HAP-1 (cell line): Measurements from ENCODE around the gene NUP62.
"Not testable (repeated sequence)": the region's sequence is repeated elsewhere in the genome, so short reads cannot be mapped to it uniquely, and the experiment has no call there.

Experiments used
- DNase-seq, 2 experiments: peaks; one replicate each; pipeline ENCODE4 v3.0.0-alpha.2; 2016 to 2020; ENCODE audit warnings: low spot score in 2 of 2
- H3K27me3 ChIP-seq: fragments of 250-450 bp; sonication (Bioruptor Pico); 2 replicates; pipeline ENCODE4 v1.5.1; 2020; ENCODE audit warnings: low read depth, mild to moderate bottlenecking, moderate library complexity
- H3K36me3 ChIP-seq: fragments of 250-450 bp; sonication (Bioruptor Pico); replicated peaks from 2 replicates; pipeline ENCODE4 v1.5.1; 2020; ENCODE audit warnings: mild to moderate bottlenecking
- H3K4me1 ChIP-seq: fragments of 250-450 bp; sonication (Bioruptor Pico); 2 replicates; pipeline ENCODE4 v1.5.1; 2020; ENCODE audit warnings: mild to moderate bottlenecking
- H3K4me3 ChIP-seq: fragments of 250-450 bp; sonication (Bioruptor Pico); 2 replicates; pipeline ENCODE4 v1.5.1; 2020; ENCODE audit warnings: mild to moderate bottlenecking, moderate library complexity
- H3K9me3 ChIP-seq: fragments of 250-450 bp; sonication (Bioruptor Pico); 2 replicates; pipeline ENCODE4 v1.5.1; 2020; ENCODE audit warnings: mild to moderate bottlenecking, moderate library complexity
- in situ Hi-C: fragments of 300-500 bp; cut with MboI; formaldehyde crosslinking; loops from 3 replicates; pipeline ENCODE4 v1.14.3; 2020; ENCODE audit warnings: low sequenced_read_pairs, inconsistent platforms, mixed read lengths

The NUP62 gene

DNA sequence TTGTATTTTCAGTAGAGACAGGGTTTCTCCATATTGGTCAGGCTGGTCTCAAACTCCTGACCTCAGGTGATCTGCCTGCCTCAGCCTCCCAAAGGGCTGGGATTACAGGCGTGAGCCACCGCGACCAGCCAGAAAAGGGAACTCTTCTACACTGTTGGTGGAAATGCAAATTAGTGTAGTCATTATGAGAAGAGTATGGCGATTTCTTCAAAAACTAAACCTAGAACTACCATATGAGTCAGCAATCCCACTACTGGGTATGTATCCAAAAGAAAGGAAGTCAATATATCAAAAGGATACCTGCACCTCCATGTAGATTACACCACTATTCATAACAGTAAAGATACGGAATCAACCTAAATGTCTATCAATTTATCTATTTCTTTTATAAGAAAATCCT lies 15.3 kb upstream of the NUP62 start:
- DNase-seq, in situ Hi-C loops, H3K36me3 ChIP-seq, H3K4me3 ChIP-seq, H3K9me3 ChIP-seq, H3K4me1 ChIP-seq: not testable (repeated sequence)
- H3K27me3 ChIP-seq = peaks cover 14% of the 10 kb centered on the region; the same call in 1 of the 2 replicates

- Histone ChIP-seq H3K27me3 (peaks cover 14% of the 10 kb centered on the region; the same call in 1 of the 2 replicates), H3K4me1 (peaks cover 3% of the 10 kb centered on the region), H3K4me3 (no peak overlapping the region), H3K36me3 (no peaks in the 10 kb centered on the region), H3K9me3 (no peaks in the 10 kb centered on the region)
- DNase-seq = no peak
- in situ Hi-C loops = no loop called here
Observed at GRCh38 chr19:49940482-49940791, 11.1 kb upstream of the NUP62 start.

DNA sequence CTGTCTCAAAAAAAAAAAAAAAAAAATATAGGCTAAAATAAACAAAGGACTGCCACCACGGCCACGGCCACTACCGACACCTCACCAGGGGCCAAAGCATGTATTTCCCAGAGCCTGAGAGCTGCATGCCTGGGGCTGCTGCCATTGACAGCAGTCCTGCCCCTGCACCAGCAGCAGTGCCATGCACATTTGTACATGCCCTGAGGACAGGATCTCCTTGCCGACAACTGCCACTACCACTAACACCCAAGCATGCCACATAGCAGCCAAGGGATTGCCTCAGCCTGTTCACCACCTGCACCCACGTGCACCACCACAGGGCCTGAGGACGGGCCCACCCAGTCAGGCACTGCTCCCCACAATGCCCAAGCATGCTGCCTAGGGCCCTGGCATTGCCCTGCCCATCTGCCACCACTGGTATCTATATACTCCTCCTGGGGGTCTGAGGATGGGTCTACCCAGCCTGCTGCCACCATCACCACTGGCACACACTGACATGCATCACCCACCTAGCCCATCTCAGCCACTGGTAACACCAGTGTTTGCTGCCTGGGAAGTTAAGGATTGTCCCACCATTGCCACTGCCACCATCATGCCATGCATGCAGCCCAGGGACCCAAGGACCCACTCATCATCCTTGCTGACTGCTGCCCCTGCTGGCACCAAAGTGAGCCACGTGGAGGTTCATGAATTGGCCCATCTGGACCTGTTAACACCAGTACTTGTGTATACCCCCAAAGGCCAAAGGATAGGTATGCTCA lies 10.6 kb upstream of the NUP62 start:
- in situ Hi-C loops = loop anchor here (5.0 kb wide), 1 partner anchor 42 kb away; no protein-coding TSS in a partner anchor
- Histone ChIP-seq H3K4me1 (peaks cover 3% of the 10 kb centered on the region), H3K36me3 (no peaks in the 10 kb centered on the region), H3K27me3 (peaks cover 14% of the 10 kb centered on the region; the same call in 1 of the 2 replicates), H3K4me3 (no peak overlapping the region), H3K9me3 (no peaks in the 10 kb centered on the region)
- no peak for DNase-seq

DNA sequence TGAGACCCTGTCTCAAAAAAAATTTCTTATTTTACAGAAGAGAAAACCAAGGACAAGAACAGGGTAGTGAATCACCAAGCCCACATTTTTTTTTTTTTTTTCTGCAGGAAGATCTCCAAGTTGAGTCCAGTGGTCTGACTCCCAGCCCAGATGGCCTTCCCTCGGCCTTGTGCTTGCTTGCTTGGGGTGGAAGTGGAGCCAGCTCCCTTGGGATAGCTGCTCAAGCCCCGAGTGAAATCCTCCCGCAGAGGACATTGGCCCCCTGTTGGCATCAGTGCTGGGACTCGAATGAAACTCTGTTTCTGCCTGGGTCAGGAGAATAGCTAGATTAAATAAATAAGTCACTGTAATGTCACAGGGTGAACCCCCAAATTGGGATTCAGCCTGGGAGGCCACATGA lies 9.4 kb upstream of the NUP62 start:
- in situ Hi-C loops = loop anchor here (5.0 kb wide), 1 partner anchor 44 kb away; no protein-coding TSS in a partner anchor
- no peaks in the 10 kb centered on the region for H3K36me3 ChIP-seq
- H3K27me3 ChIP-seq = peaks cover 12% of the 10 kb centered on the region; the same call in 1 of the 2 replicates
- no peaks in the 10 kb centered on the region for H3K9me3 ChIP-seq
- no peak overlapping the region for H3K4me3 ChIP-seq
- no peak for DNase-seq
- H3K4me1 ChIP-seq = peaks cover 3% of the 10 kb centered on the region

- Histone ChIP-seq H3K36me3 (no peaks in the 10 kb centered on the region), H3K4me3 (peak overlapping the region; percentile 30), H3K4me1 (peaks cover 3% of the 10 kb centered on the region), H3K27me3 (peaks cover 4% of the 10 kb centered on the region; the same call in 1 of the 2 replicates), H3K9me3 (no peaks in the 10 kb centered on the region)
- in situ Hi-C loops = loop anchor here (5.0 kb wide), 1 partner anchor 44 kb away; no protein-coding TSS in a partner anchor
- peak; percentile 70 to 90 for DNase-seq
Observed at GRCh38 chr19:49937750-49938381, 8.6 kb upstream of the NUP62 start.

DNA sequence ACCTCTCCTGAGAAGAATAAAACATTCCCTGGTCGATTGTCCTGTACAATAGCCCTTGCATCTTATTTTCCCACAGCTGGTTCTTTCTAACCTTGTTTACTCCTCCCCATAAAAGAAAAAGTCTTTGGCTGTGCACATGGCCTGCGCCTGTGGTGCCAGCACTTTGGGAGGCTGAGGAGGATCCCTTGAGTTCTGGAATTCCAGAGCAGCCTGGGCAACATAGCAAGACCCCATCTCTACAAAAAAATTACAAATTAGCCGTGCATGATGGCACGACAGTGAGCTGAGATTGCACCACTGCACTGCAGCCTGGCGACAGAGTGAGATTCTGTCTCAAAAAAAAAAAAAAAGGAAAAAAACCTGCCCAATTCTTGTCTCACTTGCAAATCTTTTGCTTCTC lies 7.2 kb upstream of the NUP62 start:
- Histone ChIP-seq H3K36me3 (no peaks in the 10 kb centered on the region), H3K9me3 (no peaks in the 10 kb centered on the region), H3K4me1 (peaks cover 3% of the 10 kb centered on the region), H3K4me3 (no peak overlapping the region), H3K27me3 (no peaks in the 10 kb centered on the region)
- in situ Hi-C loops = loop anchor here (5.0 kb wide), 1 partner anchor 46 kb away; no protein-coding TSS in a partner anchor
- no peak for DNase-seq

DNA sequence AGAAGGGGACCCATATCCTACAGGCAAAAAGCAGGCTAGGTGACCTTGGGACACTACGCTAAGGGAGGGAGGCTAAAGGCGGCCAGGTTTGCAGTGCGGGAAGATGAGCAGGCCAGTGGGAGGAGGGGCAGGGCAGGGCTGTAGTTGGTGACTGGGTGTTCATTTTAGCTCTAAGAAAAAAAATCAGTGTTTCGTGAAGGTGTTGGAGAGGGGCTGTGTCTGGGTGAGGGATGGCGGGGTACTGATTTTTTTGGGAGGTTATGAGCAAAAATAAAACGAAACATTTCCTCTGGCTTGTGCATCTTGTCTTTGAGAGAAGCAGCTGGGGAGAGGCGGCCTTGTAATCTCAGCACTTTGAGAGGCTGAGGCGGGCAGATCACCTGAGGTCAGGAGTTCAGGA lies 4.3 kb upstream of the NUP62 start:
- no peaks in the 10 kb centered on the region for H3K9me3 ChIP-seq
- H3K27me3 ChIP-seq = no peaks in the 10 kb centered on the region
- no peaks in the 10 kb centered on the region for H3K36me3 ChIP-seq
- in situ Hi-C loops = no loop called here
- H3K4me3 ChIP-seq = no peak overlapping the region
- DNase-seq = no peak
- peaks cover 3% of the 10 kb centered on the region for H3K4me1 ChIP-seq

DNA sequence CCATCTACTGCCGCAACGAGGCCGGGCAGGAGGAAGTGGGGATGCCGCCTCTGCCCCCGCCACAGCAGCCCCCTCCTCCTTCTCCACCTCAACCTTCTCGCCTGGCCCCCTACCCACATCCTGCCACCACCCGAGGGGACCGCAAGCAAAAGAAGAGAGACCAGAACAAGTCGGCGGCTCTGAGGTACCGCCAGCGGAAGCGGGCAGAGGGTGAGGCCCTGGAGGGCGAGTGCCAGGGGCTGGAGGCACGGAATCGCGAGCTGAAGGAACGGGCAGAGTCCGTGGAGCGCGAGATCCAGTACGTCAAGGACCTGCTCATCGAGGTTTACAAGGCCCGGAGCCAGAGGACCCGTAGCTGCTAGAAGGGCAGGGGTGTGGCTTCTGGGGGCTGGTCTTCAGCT lies 3.4 kb upstream of the NUP62 start:
- Histone ChIP-seq H3K36me3 (peaks cover 3% of the 10 kb centered on the region), H3K4me3 (no peak overlapping the region), H3K4me1 (peaks cover 8% of the 10 kb centered on the region), H3K9me3 (no peaks in the 10 kb centered on the region), H3K27me3 (no peaks in the 10 kb centered on the region)
- in situ Hi-C loops = no loop called here
- DNase-seq = no peak

DNA sequence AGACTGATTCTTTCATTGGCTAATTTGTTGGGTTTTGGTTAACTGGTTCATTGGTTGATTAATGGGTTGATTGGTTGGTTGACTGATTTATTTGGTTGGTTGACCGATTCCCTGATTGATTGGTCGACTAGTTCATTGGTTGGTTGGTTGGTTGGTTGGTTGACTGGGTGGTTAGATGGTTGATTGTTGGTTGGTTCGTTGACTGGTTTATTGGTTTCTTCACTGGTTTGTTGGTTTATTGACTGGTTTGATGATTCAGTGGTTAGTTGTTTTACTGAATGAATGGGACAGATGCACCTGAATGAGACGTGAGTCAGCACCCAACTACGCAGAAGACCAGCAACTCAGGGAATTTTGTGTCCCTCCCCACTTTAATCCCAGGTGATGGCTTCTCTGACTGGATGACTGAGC lies 2.7 kb upstream of the NUP62 start:
- Histone ChIP-seq H3K4me1 (peaks cover 15% of the 10 kb centered on the region; the same call in 1 of the 2 replicates), H3K4me3 (no peak overlapping the region), H3K36me3 (peaks cover 10% of the 10 kb centered on the region), H3K9me3 (no peaks in the 10 kb centered on the region), H3K27me3 (no peaks in the 10 kb centered on the region)
- in situ Hi-C loops = no loop called here
- DNase-seq = no peak

DNA sequence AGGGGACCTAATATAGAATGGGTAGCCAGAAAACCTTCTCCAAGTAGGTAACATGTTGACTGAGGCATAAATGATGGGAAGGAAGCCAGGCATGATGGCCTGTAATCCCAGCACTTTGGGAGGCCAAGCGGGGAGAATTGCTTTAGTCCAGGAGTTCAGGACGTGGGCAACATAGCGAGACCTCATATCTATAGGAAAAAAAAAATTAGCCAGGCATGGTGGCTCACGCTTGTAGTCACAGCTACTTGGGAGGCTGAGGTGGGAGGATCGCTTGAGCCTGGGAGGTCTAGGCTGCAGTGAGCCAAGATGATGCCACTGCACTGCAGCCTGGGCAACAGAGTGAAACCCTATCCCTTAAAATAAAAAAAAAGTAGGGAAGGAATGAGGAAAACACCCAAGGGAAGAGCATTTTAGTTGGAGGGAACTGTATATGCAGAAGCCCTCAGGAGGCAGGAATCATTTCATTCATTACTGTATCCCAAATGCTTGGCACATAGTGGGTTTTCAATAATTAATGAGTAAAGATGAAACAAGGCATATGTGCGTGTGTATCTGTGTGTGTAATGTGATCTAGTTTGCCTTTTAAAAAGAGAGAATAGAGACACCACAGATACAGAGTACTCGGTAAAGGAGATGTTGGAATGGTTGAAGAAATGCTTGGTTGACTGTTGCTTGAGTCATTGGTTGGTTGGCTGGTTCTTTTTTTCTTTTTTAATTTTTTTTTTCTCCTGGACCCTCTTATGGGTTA lies 2.2 kb upstream of the NUP62 start:
- in situ Hi-C loops = no loop called here
- H3K4me3 ChIP-seq = no peak overlapping the region
- no peaks in the 10 kb centered on the region for H3K27me3 ChIP-seq
- no peaks in the 10 kb centered on the region for H3K9me3 ChIP-seq
- DNase-seq = no peak
- H3K36me3 ChIP-seq = peaks cover 13% of the 10 kb centered on the region
- peaks cover 17% of the 10 kb centered on the region; the same call in 1 of the 2 replicates for H3K4me1 ChIP-seq

GRCh38 chr19:49930483-49931011 lies 1.2 kb upstream of the NUP62 start:
- peaks cover 20% of the 10 kb centered on the region; the same call in 1 of the 2 replicates for H3K4me1 ChIP-seq
- in situ Hi-C loops = no loop called here
- H3K27me3 ChIP-seq = no peaks in the 10 kb centered on the region
- peaks cover 22% of the 10 kb centered on the region for H3K36me3 ChIP-seq
- no peaks in the 10 kb centered on the region for H3K9me3 ChIP-seq
- peak in 1 of 2 experiments; percentile 81 for DNase-seq
- peak overlapping the region; percentile 4 for H3K4me3 ChIP-seq

DNA sequence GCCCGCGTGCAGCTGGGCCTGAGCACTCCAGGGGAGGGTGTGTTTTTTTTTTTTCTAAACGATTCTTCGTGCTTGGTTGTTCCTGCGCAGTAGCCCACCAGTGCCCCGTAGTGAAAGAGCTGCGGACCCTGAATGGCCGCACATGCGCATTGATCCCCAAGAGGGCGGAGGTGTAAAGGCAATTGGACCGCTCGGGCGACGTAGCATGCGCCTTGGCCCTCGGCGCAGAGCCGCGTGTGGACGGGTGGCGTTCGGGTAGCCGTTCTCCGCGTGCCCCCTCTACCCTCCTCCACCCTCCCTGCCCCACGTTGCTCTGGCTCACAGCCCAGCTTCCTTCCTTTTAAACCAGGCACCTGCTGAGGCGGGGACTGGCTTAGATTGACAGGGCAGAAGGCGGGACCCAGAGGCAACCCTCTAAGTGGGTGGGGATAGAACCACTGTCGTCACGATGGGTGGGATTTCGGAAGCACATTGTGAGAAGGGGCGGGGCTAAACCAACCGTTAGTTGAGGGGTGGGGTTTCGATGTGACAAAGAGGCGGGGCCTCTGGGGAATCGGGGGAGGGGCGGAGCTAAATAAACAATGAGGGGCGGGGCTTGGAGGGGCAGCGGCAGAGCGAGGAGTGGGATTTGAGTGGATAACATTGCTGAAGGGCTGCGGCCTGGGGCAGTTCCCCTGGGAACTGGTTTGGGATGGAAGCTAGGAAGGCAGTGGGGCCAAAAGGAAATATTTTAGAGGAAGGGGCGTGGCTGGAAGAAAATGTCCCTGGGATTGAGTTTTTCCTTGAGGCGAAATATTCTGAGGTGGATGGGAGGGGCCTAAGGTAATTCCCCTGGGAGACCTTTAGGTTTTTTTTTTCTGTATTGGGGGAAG lies 543 bp upstream of the NUP62 start:
- Histone ChIP-seq H3K27me3 (no peaks in the 10 kb centered on the region), H3K4me1 (peaks cover 20% of the 10 kb centered on the region; the same call in 1 of the 2 replicates), H3K9me3 (no peaks in the 10 kb centered on the region), H3K36me3 (peaks cover 29% of the 10 kb centered on the region), H3K4me3 (peak overlapping the region; percentile 72)
- peak; percentile 95 to 98 for DNase-seq
- in situ Hi-C loops = no loop called here
